ENCODE data around the gene SS18L1. TPM values are rescaled to one million over a fixed set of nuclear protein-coding genes. Genes with fewer than 3 reads are reported as not detected.

Gene SS18L1
- polyA plus RNA-seq, 2 donors = 5.5 to 14.7 TPM

Other genes starting within 250 kb of the SS18L1 start
- 1 to 10 TPM; 4.2 to 5.8 TPM for gene TAF4, start 77.9 kb upstream of the SS18L1 start, polyA plus RNA-seq
- gene LSM14B, start 21.3 kb upstream of the SS18L1 start, polyA plus RNA-seq = 10 to 100 TPM; 12.3 to 20.2 TPM
- 100 to 1,000 TPM in 1 of 2 donors, 10 to 100 TPM in 1; 96.8 to 294 TPM for gene PSMA7, start 375 bp upstream of the SS18L1 start, polyA plus RNA-seq
- 10 to 100 TPM; 19.4 to 25.4 TPM for gene MTG2, start 39.3 kb downstream of the SS18L1 start, polyA plus RNA-seq
- gene HRH3, start 76.5 kb downstream of the SS18L1 start, polyA plus RNA-seq = under 1 TPM in 1 of 2 donors, not detected in 1; 0.02 TPM
- gene OSBPL2, start 94.8 kb downstream of the SS18L1 start, polyA plus RNA-seq = 10 to 100 TPM; 31.2 to 32.3 TPM
- 100 to 1,000 TPM in 1 of 2 donors, 10 to 100 TPM in 1; 84.9 to 117 TPM for gene ADRM1, start 159.2 kb downstream of the SS18L1 start, polyA plus RNA-seq
- 100 to 1,000 TPM in 1 of 2 donors, 10 to 100 TPM in 1; 79.9 to 329 TPM for gene LAMA5, start 223.5 kb downstream of the SS18L1 start, polyA plus RNA-seq
- gene RPS21, start 243.3 kb downstream of the SS18L1 start, polyA plus RNA-seq = 1,000 to 10,000 TPM; 4,370 to 5,155 TPM

All from esophagus (tissue), 2 donors.